A549 (cell line): ENCODE results near the gene LIN7A.

Source experiments
- CHD2 ChIP-seq: fragments of 150-350 bp; IDR thresholded peaks from 2 replicates; pipeline ENCODE4 v1.6.1; 2014; ENCODE audit warnings: low read length; ENCODE audit not compliant: partially characterized antibody
- ELK1 ChIP-seq: fragments of 150-350 bp; IDR thresholded peaks from 2 replicates; pipeline ENCODE4 v1.6.1; 2014; ENCODE audit warnings: low read depth, mild to moderate bottlenecking, low read length
- HMGXB4 ChIP-seq: fragments of 250-450 bp; sonication (Bioruptor Pico); IDR thresholded peaks from 2 replicates; pipeline ENCODE4 v1.5.0; 2021; ENCODE audit warnings: mild to moderate bottlenecking, moderate library complexity, borderline replicate concordance
- JUNB ChIP-seq: fragments of >200 bp; sonication (Bioruptor Twin); formaldehyde crosslinking; IDR thresholded peaks from 2 replicates; pipeline ENCODE4 v1.6.1; 2016
- MAX ChIP-seq: IDR thresholded peaks from 2 replicates; pipeline ENCODE4 v1.6.1; 2012
- NPAS2 ChIP-seq: fragments of 250-450 bp; sonication (Bioruptor Pico); IDR thresholded peaks from 2 replicates; pipeline ENCODE4 v1.8.0; 2022; ENCODE audit warnings: mild to moderate bottlenecking, moderate library complexity, borderline replicate concordance
- NR3C1 ChIP-seq: fragments of >200 bp; sonication (Bioruptor Twin); formaldehyde crosslinking; IDR thresholded peaks from 3 replicates; pipeline ENCODE4 v1.6.1; 2017
- POLR2A ChIP-seq: IDR thresholded peaks from 2 replicates; pipeline ENCODE4 v1.6.1; 2012; ENCODE audit warnings: mild to moderate bottlenecking, low read length
- POLR2AphosphoS2 ChIP-seq: conservative IDR thresholded peaks from 2 replicates; pipeline ENCODE4 v1.6.1; 2012; ENCODE audit warnings: low read length, improper control_type of control experiment, inconsistent platforms
- REST ChIP-seq: fragments of 200-600 bp; sonication (generic); IDR thresholded peaks from 2 replicates; pipeline ENCODE4 v1.6.1; 2016; ENCODE audit warnings: antibody characterized with exemption, mild to moderate bottlenecking, moderate library complexity
- TF ChIP-seq, protein P1 (sequence below): fragments of >200 bp; sonication (Bioruptor Twin); formaldehyde crosslinking; IDR thresholded peaks from 3 replicates; pipeline ENCODE4 v1.5.1; 2016

GRCh38 chr12:80867941-80868340 is 69.8 kb downstream of the LIN7A start:
- TF ChIP-seq JUNB = no peak
- TF ChIP-seq, protein P1, sequence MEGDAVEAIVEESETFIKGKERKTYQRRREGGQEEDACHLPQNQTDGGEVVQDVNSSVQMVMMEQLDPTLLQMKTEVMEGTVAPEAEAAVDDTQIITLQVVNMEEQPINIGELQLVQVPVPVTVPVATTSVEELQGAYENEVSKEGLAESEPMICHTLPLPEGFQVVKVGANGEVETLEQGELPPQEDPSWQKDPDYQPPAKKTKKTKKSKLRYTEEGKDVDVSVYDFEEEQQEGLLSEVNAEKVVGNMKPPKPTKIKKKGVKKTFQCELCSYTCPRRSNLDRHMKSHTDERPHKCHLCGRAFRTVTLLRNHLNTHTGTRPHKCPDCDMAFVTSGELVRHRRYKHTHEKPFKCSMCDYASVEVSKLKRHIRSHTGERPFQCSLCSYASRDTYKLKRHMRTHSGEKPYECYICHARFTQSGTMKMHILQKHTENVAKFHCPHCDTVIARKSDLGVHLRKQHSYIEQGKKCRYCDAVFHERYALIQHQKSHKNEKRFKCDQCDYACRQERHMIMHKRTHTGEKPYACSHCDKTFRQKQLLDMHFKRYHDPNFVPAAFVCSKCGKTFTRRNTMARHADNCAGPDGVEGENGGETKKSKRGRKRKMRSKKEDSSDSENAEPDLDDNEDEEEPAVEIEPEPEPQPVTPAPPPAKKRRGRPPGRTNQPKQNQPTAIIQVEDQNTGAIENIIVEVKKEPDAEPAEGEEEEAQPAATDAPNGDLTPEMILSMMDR = no peak
- TF ChIP-seq REST = no peak
- TF ChIP-seq HMGXB4 (CRISPR knock-in tag) = no peak
- no peak for TF ChIP-seq ELK1
- TF ChIP-seq CHD2 = no peak
- TF ChIP-seq MAX = no peak
- TF ChIP-seq POLR2A = no peak
- no peak for TF ChIP-seq NR3C1
- no peak for TF ChIP-seq NPAS2
- no peak for TF ChIP-seq POLR2AphosphoS2
